PFSK-1 (cell line): ENCODE measurements around the gene GPRC6A.

ENCODE experiments used
- FOXP2 ChIP-seq: optimal IDR thresholded peaks from 2 replicates; pipeline ENCODE3; 2011; ENCODE audit warnings: borderline replicate concordance, control low read depth, inconsistent platforms; ENCODE audit not compliant: insufficient read depth; ENCODE audit errors: extremely low read length, extremely low read depth
- POLR2AphosphoS5 ChIP-seq: IDR thresholded peaks from 2 replicates; pipeline ENCODE4 v1.6.1; 2012; ENCODE audit warnings: low read depth, mild to moderate bottlenecking, control low read depth, low read length, moderate library complexity
- TAF1 ChIP-seq: IDR thresholded peaks from 2 replicates; pipeline ENCODE4 v1.6.1; 2012; ENCODE audit warnings: low read length, control low read depth, borderline replicate concordance; ENCODE audit not compliant: insufficient read depth

GRCh38 chr6:116876107-116876506 lies 47.2 kb upstream of the GPRC6A start:
- TF ChIP-seq POLR2AphosphoS5 (no peak), FOXP2 (no peak), TAF1 (no peak)
